Inflammatory macrophage (primary cell): ENCODE results near the gene WDR86.
A peak's percentile ranks its signal among the peaks of the same experiment; 100 is the strongest.

Source experiments
- DNase-seq, 2 donors: peaks; one replicate each; pipeline ENCODE4 v3.0.0-alpha.2; 2020 to 2022

Gene WDR86

DNA sequence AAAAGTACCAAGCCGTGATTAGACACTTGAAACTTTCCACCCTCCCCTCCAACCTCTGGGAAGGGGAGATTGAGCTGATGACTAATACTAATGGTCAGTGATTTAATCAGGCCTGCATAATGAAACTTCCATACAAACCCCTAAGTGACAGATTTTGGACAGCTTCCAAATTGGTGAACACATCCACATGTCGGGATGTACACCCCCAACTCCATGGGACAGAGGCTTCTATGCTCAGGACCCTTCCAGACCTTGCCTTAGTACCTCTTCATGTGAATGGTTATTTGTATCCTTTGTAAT is 63.4 kb downstream of the WDR86 start:
- no peak for DNase-seq

DNA sequence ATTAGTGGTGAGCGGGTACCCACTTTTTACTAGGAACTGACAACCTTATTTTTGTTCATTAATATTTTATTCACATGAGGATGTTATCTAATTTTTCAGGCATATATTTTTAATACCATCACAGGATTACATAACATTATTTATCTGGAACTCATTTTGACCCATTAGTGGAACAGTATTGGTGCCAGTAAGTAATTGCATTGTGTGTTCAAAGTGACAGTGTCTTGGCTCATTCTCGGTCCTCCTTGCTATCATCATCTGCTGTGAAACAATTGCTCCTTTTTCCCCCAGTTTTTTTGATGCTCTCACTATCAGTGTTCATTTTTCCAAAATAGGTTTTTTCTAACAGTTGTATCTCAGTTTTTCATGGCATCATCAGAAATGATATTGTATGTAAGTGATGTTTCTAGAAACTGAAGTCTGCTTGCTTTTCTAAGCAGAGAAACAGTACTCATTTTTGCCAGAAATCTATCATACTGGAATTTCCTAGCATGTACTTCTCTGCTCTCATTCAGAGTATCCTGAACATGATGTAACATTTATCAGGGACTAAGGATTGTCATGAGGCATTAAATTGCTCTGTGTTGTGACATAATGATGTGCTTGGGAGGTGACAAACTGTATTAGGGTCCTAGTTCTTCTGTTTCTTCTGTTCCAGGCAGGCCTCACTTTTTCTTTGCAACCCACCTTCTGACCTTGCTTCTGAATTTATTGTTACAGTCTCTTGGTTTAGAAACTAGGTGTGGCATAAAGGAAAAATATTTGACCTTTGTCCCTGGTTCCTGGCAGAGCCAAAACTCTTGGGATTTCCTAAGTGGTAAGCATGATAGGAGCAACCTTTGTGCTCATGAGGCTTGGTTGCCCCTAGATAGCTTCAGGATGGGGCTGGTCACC is 64.0 kb downstream of the WDR86 start:
- DNase-seq, result no peak

DNA sequence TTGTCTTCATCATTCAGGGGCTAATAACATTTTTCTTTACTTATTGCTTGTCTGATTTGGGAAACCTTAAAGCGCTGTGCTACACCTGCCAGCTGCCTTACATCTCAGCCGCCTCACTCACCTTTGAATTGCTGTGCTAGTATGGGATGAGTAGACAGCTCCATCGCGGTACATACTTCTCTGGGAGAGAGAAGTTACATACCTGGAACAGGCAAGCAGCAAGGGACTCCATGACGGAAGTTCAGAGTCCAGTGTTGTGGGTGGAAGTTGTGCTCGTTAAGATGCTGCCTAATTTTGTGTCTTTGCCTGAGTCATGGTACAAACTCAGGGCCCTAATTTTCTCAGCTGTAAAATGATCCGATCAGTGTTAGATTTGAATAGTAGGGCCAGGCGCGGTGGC is 66.3 kb downstream of the WDR86 start:
- no peak for DNase-seq

DNA sequence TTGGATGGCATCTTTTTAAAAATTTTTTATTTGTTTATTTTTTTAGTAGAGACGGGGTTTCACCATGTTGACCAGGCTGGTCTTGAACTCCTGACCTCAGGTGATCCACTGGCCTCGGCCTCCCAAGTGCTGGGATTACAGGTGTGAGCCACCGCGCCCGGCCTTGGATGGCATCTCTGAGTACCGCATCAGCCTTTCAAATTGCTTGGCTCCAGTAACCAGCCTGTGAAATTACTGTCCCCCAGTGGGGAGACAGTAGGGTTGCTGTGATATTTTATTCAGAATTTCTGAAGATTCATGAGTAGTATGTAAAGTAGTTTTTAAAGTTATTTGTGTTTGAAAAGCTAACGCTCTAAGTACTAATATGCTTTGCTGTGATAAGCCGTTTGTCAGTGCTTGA is 67.0 kb downstream of the WDR86 start:
- DNase-seq, result no peak

DNA sequence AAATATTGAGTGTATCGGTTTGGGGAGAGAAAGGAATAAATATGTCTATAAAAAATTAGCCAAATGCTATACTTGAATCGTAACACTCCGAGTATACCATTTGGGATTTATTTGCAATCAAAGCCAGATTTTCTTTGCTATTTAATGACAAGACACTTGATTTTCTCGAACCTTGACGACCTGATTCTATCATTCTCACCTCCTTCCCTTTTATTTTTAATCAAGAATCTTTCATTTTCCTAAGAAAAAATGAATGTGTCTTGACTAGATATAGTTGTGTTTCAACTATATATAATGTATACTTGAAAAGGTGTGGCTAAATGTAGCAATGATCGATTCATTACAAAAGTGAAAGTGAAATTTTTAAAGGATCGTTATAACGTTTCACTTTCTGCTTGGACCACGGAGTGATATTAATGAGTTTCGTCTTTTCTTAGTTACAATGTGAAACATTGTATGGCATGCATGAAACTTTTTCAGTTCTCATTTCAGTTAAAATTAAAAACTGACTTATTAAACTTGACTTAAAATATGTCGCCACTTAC is 67.7 kb downstream of the WDR86 start:
- DNase-seq, result peak in 1 of 2 donors; percentile 37

DNA sequence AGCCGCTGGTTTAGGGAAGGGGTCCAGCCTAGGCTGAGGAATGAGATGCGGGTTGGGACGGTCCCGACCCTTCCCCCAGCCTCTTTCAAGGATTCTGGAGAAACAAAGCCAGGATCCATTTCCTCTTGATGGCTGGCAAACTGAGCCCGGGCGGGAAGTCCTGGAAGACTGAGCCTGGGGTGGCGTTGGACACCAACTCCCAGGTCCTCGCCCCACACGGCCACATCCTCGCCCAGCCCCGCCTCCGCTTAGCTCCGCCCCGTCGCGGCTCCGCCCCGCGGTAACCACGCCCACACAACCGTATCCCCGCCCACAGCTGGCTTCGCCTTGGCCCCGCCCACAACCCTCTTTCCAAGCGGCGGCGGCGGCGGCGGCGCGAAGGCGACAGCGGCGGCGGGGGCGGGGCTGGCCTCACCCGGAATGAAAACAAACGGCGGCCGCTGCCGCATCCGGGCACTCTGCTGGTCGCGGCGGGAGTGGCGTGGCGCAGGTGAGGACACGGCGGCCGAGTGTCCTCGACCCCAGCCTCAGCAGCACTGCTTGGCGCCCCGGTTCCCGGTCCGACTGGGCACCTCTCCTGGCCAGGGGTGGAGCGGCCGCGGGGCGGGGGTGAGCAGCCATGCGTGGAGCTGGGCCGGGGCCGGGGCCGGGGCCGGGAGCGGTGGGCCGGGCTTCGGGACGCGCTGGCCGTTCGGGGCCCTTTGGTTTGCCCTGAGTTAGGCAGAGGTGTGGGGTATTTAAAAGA is 68.3 kb downstream of the WDR86 start, which contains the start of gene NUB1:
TSS of gene NUB1 (plus strand) at position 456 of the 745 bp plus-strand sequence. CDS start 3,538 bp downstream, outside the sequence.
- DNase-seq, result peak; percentile 95 to 97

DNA sequence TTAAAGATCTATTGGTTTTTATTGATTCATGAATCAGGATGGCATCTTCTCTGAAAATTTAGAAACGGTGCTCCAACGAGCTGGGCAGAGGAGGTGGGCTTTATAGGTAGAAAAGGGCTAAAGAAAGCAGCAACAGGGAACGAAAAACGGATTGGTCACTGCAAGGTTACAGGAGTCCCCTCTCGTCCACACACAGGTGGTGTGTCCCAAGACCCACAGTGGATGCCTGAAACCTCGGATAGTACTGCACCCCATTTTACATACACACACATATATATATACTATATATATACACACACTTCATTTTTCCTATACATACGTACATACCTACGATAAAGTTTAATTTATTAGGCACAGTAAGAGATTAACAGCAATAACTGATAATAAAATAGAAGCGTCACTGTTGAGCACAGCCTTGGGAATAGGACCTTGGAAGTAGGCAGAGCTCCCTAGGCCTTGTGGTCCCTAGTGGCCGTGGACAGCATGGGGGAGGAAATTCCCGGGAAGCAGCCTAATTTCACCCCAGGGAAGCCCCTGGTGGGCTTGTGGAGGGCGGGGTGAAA is 69.0 kb downstream of the WDR86 start:
- no peak for DNase-seq

DNA sequence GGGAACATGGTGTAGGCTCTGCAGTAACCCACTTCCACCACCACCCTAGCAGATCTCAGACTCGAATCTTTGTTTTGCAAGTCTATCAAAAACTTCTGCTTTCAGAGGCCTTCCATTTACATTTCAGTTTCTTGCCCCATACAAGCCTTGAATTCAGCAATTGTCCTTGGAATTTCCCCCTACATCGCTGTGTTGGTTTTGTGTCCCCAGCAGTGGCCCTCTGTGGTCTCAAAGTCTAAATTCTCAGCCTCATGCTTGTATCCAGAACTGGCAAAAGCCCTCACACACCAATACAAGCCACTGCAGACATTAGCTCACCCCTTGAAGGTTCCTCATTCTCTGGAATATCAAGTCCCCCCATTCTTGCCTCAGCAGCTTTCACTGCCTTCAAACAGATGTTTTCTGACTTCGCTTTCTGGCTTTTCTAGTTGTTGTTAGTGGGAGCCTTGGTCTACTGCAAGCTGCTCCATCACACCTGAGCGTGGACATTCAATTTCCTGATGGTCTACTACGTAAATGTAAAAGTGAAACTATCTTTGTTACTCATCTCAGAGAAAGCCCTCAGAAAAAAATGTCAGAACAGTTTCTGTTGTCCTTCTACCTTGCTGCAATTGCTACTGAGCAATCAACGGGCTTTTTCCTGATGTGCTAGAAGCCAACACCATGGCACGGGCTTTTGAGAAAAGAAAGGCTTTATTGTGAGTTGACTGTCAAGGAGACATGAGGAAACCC is 70.0 kb downstream of the WDR86 start:
- DNase-seq, result peak; percentile 82 to 89

DNA sequence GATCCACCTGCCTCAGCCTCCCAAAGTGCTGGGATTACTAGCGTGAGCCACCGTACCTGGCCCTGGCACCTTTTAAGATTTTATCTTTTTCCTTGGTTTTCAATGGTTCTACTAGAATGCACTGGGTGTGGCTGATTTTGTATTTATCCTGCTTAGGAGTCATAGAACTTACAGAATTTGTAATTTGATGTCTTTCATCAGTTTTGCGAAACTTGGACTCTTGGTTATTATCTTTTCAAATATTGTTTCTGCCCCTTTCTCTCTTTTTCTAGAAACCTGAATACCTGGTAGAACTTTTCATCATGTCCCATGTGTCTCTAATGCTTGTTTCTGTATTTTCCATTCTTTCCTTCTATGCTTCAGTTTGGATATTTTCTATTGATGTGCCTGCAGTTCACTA is 71.0 kb downstream of the WDR86 start:
- DNase-seq, result no peak

DNA sequence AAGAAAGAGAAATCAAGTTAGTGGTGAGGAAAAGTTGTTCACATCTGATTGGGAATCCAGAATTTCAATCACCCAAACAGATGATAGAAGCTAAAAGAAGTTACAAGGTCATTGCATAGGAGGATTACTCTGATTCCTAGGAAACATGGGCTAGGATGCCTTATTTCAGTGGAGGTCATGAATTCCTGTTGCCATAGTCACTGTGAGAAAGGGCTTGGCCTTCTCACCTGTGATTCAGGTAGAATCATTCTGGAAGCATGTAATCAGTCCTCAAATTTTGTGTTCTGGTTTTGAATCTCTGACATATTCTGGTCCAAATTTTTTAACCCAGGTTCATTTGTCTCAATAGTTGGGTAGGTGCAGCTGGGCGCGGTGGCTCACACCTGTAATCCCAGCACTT is 72.5 kb downstream of the WDR86 start:
- DNase-seq, result no peak

DNA sequence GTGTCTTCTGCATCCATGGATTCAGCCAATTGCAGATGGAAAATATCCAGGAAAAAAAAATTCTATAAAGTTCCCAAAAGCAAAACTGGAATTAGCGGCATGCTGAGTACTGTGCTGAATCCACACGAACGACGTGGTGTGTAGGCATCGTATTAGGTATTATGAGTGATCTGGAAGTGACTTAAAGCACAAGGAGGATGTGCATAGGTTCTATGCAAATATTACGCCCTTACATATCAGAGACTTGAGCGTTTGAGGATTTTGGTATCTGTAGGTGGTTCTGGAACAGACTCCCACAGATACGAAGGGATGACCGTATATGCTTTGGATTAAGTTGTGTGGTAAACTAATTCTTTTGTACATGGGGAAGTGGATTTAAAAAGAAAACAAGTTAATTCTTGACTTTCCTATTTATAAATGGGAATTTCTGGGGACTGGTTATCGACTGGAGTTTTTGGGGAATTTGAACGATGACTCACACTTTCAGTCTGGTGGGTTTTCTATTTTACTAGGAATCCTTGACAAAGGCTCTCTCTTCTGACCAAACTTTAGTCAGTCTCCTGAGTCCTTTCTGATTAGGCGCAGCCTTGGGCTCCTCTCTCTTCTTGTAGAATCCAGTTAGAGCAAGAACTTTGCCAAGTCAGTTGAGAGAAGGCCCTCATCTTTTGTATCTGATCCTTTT is 73.7 kb downstream of the WDR86 start:
- DNase-seq, result no peak

DNA sequence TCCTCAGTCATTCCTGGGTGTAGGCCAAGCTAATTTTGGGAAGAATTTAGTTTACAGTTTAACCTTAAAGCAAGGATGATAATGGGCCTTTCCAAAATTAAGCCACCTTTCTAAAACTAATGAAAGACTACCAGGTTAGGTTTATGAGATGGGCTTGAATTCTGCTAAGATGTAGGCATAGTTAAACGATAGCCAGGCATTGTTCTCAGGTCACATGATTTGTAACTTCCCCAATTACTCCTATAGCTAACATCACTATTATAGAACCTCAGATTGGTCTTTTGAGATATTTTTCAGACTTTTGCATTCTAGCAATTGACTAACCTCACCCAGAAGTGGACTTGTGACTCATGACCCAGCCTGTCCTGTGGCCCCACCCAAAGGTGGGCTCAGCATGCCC is 75.2 kb downstream of the WDR86 start:
- DNase-seq, result no peak
